ENCODE results near the gene BLOC1S5. TPM values are rescaled to one million over a fixed set of nuclear protein-coding genes. Genes with fewer than 3 reads are reported as not detected.

The BLOC1S5 gene
- total and polyA plus RNA-seq, 2 of the 8 experiments (the other 6 are each of a cell fraction or from before 2014, with no cell fraction given), result 3.4 to 17.2 TPM

DNA sequence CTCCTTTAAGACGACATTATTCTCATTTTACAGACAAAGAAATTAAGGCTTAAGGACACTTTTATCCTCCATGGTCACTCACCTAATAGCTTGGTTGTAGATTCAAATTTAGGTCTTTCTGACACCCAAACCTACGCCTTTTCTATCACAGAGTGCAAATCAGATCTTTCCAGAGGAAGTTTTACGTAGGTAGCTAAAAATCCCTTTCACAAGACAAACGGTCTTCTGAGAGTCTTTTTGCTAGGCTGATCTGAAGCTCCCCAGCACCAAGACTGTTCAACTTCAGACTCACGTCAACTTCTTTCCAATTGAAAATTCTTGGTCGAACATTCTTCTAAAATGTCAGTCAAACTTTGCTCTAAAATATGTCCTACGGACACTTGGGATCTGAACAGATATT, 46.5 kb downstream of the BLOC1S5 start:
- no peak overlapping the region for H2BK20ac ChIP-seq (ENCODE audit: low read length)
- H3K14ac ChIP-seq (ENCODE audit: insufficient read length), result no peak overlapping the region
- H3K23me2 ChIP-seq (ENCODE audit: low read depth, low read length), result no peaks in the 10 kb centered on the region
- no peaks in the 10 kb centered on the region for H3K27me3 ChIP-seq (replicated peaks in 1 of 4; ENCODE audit: control insufficient read depth in 3 of 4, extremely low read depth in 1 of 4, insufficient read depth in 3 of 4, low read length in 3 of 4)
- no peak overlapping the region for H4K8ac ChIP-seq (ENCODE audit: extremely low read depth, insufficient read depth, low read length)
- DNase-seq (ENCODE audit: low read depth in 1 of 2, low spot score in 2 of 2) (no peak), FAIRE-seq (no peak)
- H3K79me1 ChIP-seq (ENCODE audit: low read depth, low read length), result no peaks in the 10 kb centered on the region
- H3K36me3 ChIP-seq (ENCODE audit: control insufficient read depth in 2 of 4, insufficient read depth in 4 of 4, low read length in 3 of 4), result no peaks in the 10 kb centered on the region; a peak in 1 of 8 replicates
- H3K4me3 ChIP-seq (ENCODE audit: extremely low read depth in 1 of 4, insufficient read depth in 2 of 4, low read depth in 3 of 4, low read length in 4 of 4), result no peak overlapping the region
- no peak overlapping the region for H3K23ac ChIP-seq (ENCODE audit: insufficient read length)
- ChIA-PET POLR2A (ENCODE audit: partially characterized antibody) (interaction anchor here (1.4 kb wide), 1 partner anchor 107 kb away, joined by 3 read pairs; no protein-coding TSS in a partner anchor), CTCF (ENCODE audit: partially characterized antibody) (interaction anchor here (1.4 to 1.7 kb wide), 2 partner anchors 25 to 295 kb away, joined by 3 to 4 read pairs; no protein-coding TSS in a partner anchor)
- no peak overlapping the region for H4K5ac ChIP-seq (ENCODE audit: insufficient read length, low read depth, low read length)
- no peak overlapping the region for H2BK15ac ChIP-seq (ENCODE audit: low read length)
- no peak overlapping the region for H2BK120ac ChIP-seq (replicated peaks; ENCODE audit: low read depth, low read length)
- H4K91ac ChIP-seq (replicated peaks; ENCODE audit: insufficient read length, low read length), result no peak overlapping the region
- H3K27ac ChIP-seq (ENCODE audit: low read depth, low read length), result no peak overlapping the region
- no peak overlapping the region for H3K56ac ChIP-seq (replicated peaks; ENCODE audit: insufficient read length, low read depth, low read length)
- H3K4me1 ChIP-seq (replicated peaks in 1 of 4; ENCODE audit: control insufficient read depth in 3 of 4, insufficient read depth in 4 of 4, low read length in 3 of 4), result peaks cover 0 to 8% (median 6%) of the 10 kb centered on the region in 4 experiments; a peak in 4 of 7 replicates
- no peaks in the 10 kb centered on the region for H3K9me3 ChIP-seq (ENCODE audit: insufficient read depth in 2 of 2, low read depth in 1 of 2, low read length in 1 of 2)
- H3K4me2 ChIP-seq (ENCODE audit: insufficient read depth in 1 of 2, low read depth in 2 of 2, low read length in 2 of 2), result no peak overlapping the region
- H3K4ac ChIP-seq (replicated peaks; ENCODE audit: insufficient read length, low read depth, low read length), result no peak overlapping the region
- H2AFZ ChIP-seq (ENCODE audit: low read length), result no peak overlapping the region
- peaks cover 0 to 2% of the 10 kb centered on the region in 2 experiments for H4K20me1 ChIP-seq (replicated peaks in 1 of 2; ENCODE audit: control insufficient read depth in 1 of 2, insufficient read depth in 2 of 2, low read length in 2 of 2)
- H3K9ac ChIP-seq (replicated peaks in 1 of 4; ENCODE audit: extremely low read depth in 1 of 4, low read depth in 3 of 4, low read length in 3 of 4), result no peak overlapping the region
- 82% methylated on average over 7 of the region's 7 CpGs; no CpG with 5 or more reads in 1 of the 2 experiments for WGBS, 2 experiments (ENCODE audit: extremely low coverage in 1 of 2, insufficient coverage in 1 of 2, insufficient read length in 1 of 2, insufficient replicate concordance in 2 of 2, low coverage in 1 of 2, low lambda C conversion rate in 2 of 2, missing lambda C conversion rate in 1 of 2)
- no peaks in the 10 kb centered on the region for H3K79me2 ChIP-seq (ENCODE audit: control insufficient read depth in 1 of 2, insufficient read depth in 2 of 2, low read length in 2 of 2)
- H3K18ac ChIP-seq (ENCODE audit: extremely low read depth, low read length), result no peak overlapping the region
- no peak overlapping the region for H2BK12ac ChIP-seq (ENCODE audit: low read depth, low read length)
- no peak overlapping the region for H2BK5ac ChIP-seq (ENCODE audit: low read depth, low read length)
- H2AK5ac ChIP-seq (ENCODE audit: low read depth, low read length), result no peak overlapping the region
- TF ChIP-seq, protein P1, sequence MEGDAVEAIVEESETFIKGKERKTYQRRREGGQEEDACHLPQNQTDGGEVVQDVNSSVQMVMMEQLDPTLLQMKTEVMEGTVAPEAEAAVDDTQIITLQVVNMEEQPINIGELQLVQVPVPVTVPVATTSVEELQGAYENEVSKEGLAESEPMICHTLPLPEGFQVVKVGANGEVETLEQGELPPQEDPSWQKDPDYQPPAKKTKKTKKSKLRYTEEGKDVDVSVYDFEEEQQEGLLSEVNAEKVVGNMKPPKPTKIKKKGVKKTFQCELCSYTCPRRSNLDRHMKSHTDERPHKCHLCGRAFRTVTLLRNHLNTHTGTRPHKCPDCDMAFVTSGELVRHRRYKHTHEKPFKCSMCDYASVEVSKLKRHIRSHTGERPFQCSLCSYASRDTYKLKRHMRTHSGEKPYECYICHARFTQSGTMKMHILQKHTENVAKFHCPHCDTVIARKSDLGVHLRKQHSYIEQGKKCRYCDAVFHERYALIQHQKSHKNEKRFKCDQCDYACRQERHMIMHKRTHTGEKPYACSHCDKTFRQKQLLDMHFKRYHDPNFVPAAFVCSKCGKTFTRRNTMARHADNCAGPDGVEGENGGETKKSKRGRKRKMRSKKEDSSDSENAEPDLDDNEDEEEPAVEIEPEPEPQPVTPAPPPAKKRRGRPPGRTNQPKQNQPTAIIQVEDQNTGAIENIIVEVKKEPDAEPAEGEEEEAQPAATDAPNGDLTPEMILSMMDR (IDR thresholded peaks at IDR 0.05; ENCODE audit: control extremely low read depth in 1 of 3, insufficient read depth in 1 of 3, low read depth in 1 of 3, low read length in 3 of 3), result no peak
- TF ChIP-seq TEAD4 (IDR thresholded peaks at IDR 0.05; ENCODE audit: low read depth, low read length), result no peak
- no peak for TF ChIP-seq SRF (IDR thresholded peaks at IDR 0.05; ENCODE audit: low read depth, low read length)
- TF ChIP-seq TBP (IDR thresholded peaks at IDR 0.05; ENCODE audit: low read depth, low read length), result no peak
- TF ChIP-seq CEBPB (IDR thresholded peaks at IDR 0.05; ENCODE audit: low read depth, low read length), result no peak
- TF ChIP-seq SIN3A (conservative IDR thresholded peaks at IDR 0.05 in 1 of 2, IDR thresholded peaks at IDR 0.05 in 1 of 2; ENCODE audit: low read depth in 1 of 2, low read length in 2 of 2), result no peak
- no peak for TF ChIP-seq FOSL1 (IDR thresholded peaks at IDR 0.05; ENCODE audit: insufficient read depth, low read depth, low read length)
- no peak for TF ChIP-seq BCL11A (IDR thresholded peaks at IDR 0.05; ENCODE audit: low read depth in 2 of 2, low read length in 2 of 2)
- TF ChIP-seq GABPA (IDR thresholded peaks at IDR 0.05; ENCODE audit: borderline replicate concordance, insufficient read depth, low read length), result no peak
- TF ChIP-seq HDAC6 (IDR thresholded peaks at IDR 0.05; ENCODE audit: low read depth, low read length), result no peak
